WERI-Rb-1 (cell line): Measurements from ENCODE around the gene TMEM132D.

Experiments used
- DNase-seq: peaks from one replicate; pipeline ENCODE4 v3.0.0-alpha.2; 2020
- H3K27ac ChIP-seq: fragments of 250-450 bp; sonication (Bioruptor Pico); 2 replicates; pipeline ENCODE4 v1.5.1; 2020; ENCODE audit warnings: mild to moderate bottlenecking, moderate library complexity
- H3K27me3 ChIP-seq: fragments of 250-450 bp; sonication (Bioruptor Pico); 2 replicates; pipeline ENCODE4 v1.5.1; 2021; ENCODE audit warnings: mild to moderate bottlenecking, low read depth, moderate library complexity; ENCODE audit not compliant: insufficient read depth, severe bottlenecking
- H3K36me3 ChIP-seq: fragments of 250-450 bp; sonication (Bioruptor Pico); 2 replicates; pipeline ENCODE4 v1.5.1; 2020; ENCODE audit warnings: mild to moderate bottlenecking, moderate library complexity
- H3K4me3 ChIP-seq: 2 replicates; pipeline ENCODE4 v1.5.1; 2011; ENCODE audit warnings: low read depth, mild to moderate bottlenecking, control low read depth, low read length
- H3K9me3 ChIP-seq: fragments of 250-450 bp; sonication (Bioruptor Pico); 2 replicates; pipeline ENCODE4 v1.5.1; 2021; ENCODE audit warnings: mild to moderate bottlenecking, moderate library complexity; ENCODE audit not compliant: severe bottlenecking
- CTCF ChIP-seq: IDR thresholded peaks from 2 replicates; pipeline ENCODE4 v1.5.1; 2011; ENCODE audit warnings: low read depth, mild to moderate bottlenecking, control low read depth, inconsistent platforms, low read length

TMEM132D gene

GRCh38 chr12:129459886-129460285 lies 443.9 kb downstream of the TMEM132D start:
- Histone ChIP-seq H3K4me3 (no peak overlapping the region), H3K36me3 (no peaks in the 10 kb centered on the region), H3K27me3 (no peaks in the 10 kb centered on the region), H3K9me3 (no peaks in the 10 kb centered on the region), H3K27ac (no peak overlapping the region)
- no peak for DNase-seq
- no peak for TF ChIP-seq CTCF

- Histone ChIP-seq H3K27ac (no peak overlapping the region), H3K9me3 (no peaks in the 10 kb centered on the region), H3K4me3 (no peak overlapping the region), H3K36me3 (no peaks in the 10 kb centered on the region), H3K27me3 (no peaks in the 10 kb centered on the region)
- no peak for TF ChIP-seq CTCF
- no peak for DNase-seq
Measured at GRCh38 chr12:129446696-129447095, 457.1 kb downstream of the TMEM132D start.

- H3K36me3 ChIP-seq = no peaks in the 10 kb centered on the region
- no peak for DNase-seq
- H3K9me3 ChIP-seq = no peaks in the 10 kb centered on the region
- H3K27me3 ChIP-seq = no peaks in the 10 kb centered on the region
- no peak for TF ChIP-seq CTCF
- no peak overlapping the region for H3K27ac ChIP-seq
- H3K4me3 ChIP-seq = no peak overlapping the region
Measured at GRCh38 chr12:129440278-129440677, 463.5 kb downstream of the TMEM132D start.

GRCh38 chr12:129434790-129435189 lies 469.0 kb downstream of the TMEM132D start:
- no peaks in the 10 kb centered on the region for H3K9me3 ChIP-seq
- no peak for TF ChIP-seq CTCF
- no peak overlapping the region for H3K4me3 ChIP-seq
- no peaks in the 10 kb centered on the region for H3K27me3 ChIP-seq
- peak; percentile 25 for DNase-seq
- no peak overlapping the region for H3K27ac ChIP-seq
- H3K36me3 ChIP-seq = no peaks in the 10 kb centered on the region

GRCh38 chr12:129428240-129428936 lies 475.4 kb downstream of the TMEM132D start:
- DNase-seq = no peak
- no peak overlapping the region for H3K4me3 ChIP-seq
- H3K27me3 ChIP-seq = no peaks in the 10 kb centered on the region
- no peaks in the 10 kb centered on the region for H3K36me3 ChIP-seq
- H3K27ac ChIP-seq = no peak overlapping the region
- TF ChIP-seq CTCF = no peak
- no peaks in the 10 kb centered on the region for H3K9me3 ChIP-seq

GRCh38 chr12:129423041-129423580 lies 480.7 kb downstream of the TMEM132D start:
- Histone ChIP-seq H3K9me3 (no peaks in the 10 kb centered on the region), H3K36me3 (no peaks in the 10 kb centered on the region), H3K4me3 (no peak overlapping the region), H3K27ac (no peak overlapping the region), H3K27me3 (no peaks in the 10 kb centered on the region)
- TF ChIP-seq CTCF = no peak
- DNase-seq = no peak
